GM21825 (cell line): ENCODE data around the gene HS3ST5.
A peak's percentile ranks its signal among the peaks of the same experiment; 100 is the strongest.
"Not testable (repeated sequence)": the region's sequence is repeated elsewhere in the genome, so short reads cannot be mapped to it uniquely, and the experiment has no call there.

Experiments used
- ATAC-seq: cut with Tn5 transposase; IDR thresholded peaks from one replicate; pipeline ENCODE4 v1.9.1; 2021; ENCODE audit warnings: mild to moderate bottlenecking, moderate library complexity; ENCODE audit not compliant: unreplicated experiment

The HS3ST5 gene

DNA sequence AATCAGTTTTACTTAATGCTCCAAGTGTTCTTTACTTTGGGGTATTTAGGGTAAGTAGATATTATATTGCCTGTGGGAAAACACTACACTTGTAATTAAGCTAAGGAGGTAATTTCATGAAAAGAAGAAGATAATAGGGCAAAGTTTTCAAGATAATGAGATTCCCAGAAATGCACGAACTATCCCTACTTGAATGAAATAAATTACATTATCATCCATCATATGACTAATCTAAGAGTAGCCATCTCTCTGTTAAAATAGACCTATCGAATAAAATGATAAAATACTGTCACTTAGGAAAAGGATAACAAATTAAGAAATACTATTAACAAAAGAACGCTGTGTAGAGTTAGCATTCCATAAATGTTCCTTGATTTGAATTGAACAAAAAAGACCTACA lies 236.8 kb downstream of the HS3ST5 start:
- no peak for ATAC-seq

- no peak for ATAC-seq
Observed at GRCh38 chr6:114101255-114101654, 241.6 kb downstream of the HS3ST5 start.

GRCh38 chr6:114100215-114100994 lies 242.4 kb downstream of the HS3ST5 start:
- no peak for ATAC-seq

DNA sequence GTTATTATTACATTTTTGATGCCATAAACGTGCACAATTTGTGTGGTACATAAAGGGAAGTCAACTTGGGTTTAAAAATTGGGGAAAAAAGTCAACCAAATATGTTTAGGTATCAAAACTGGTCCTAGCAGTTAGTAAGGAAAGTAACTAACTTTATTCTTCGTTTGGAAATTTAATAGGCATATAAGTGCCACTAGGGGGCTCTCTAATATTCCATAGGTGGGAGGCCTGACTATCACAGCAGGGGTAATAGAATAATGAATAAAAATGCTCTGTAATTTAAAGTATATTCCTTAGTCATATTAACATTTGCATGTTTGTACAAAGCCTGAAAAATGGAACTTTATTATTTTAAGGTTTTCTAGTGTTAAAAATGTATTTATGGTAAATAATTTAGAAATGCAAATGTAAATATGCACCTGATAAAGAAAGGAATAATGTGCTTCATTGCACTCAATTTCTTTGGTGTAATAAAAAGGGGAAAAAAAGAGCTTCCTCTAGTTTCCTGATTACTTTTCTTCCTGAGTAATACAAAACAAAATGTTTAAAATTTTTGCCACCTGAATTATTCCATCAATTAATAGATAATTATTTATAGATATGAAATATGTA lies 246.2 kb downstream of the HS3ST5 start:
- peak; percentile 58 for ATAC-seq

- no peak for ATAC-seq
Observed at GRCh38 chr6:114092943-114093342, 249.9 kb downstream of the HS3ST5 start.

DNA sequence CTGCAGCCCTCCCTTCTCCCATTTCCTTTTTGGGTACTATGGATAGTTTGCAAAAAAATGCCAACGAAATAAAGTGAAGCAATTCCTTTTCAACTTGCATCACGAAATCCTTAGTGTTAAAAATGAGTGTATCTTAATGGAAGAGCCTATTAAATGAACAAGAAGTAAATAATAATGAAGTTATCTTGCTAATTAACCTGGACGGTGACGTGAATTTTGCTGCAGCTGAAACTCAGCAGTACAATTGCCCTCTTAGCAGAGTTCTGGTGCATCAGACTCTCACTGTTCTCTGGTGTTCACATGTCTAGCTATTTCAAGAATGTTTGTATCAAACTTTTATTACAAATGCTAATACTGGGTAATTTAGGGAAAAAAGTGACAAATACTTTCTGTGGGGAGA lies 252.2 kb downstream of the HS3ST5 start:
- ATAC-seq = no peak

- ATAC-seq = no peak
Observed at GRCh38 chr6:114087496-114087895, 255.3 kb downstream of the HS3ST5 start.

DNA sequence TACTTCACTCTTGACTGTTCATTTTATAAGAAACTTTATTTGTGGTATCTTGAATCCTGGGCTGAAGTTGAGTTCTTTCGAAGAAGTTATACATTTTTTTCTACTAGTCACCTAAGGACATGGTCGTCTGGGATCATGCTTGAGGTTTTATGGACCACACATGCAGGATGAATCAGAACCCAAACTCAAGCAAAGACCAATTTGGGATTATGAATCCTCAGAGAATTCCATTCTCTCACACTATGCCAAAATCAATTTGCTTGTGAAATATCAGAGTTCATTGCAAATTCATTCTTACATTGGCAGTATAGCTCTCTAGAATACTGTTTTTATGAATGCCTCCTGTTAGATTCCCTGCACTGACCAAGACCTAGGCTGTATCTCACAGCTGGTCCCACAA lies 257.6 kb downstream of the HS3ST5 start:
- no peak for ATAC-seq

DNA sequence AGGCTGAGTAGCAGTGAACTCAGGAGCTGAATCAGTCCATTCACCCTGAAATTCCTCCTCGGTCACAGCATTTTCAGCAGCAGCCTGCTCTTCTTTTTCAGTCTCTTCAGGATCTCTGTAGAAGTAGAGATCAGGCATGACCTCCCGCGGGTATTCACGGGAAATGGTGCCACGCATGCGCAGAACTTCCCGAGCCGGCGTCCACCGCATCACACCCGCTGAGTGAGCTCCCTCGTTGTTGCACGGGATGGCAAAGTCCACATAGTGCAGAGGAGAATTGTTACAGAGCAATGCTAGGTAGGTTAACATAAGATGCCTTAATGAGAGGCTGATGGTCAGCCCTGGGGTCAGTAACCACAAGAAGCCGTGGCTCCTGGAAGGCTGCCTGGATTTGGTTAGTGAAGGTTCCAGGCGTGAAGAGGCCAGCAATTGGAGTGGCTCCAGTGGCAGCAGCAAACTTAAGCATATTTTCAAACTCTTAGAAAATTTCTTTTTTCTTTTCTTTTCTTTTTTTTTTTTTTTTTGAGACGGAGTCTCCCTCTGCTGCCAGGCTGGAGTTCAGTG lies 258.4 kb downstream of the HS3ST5 start:
- ATAC-seq = no peak

DNA sequence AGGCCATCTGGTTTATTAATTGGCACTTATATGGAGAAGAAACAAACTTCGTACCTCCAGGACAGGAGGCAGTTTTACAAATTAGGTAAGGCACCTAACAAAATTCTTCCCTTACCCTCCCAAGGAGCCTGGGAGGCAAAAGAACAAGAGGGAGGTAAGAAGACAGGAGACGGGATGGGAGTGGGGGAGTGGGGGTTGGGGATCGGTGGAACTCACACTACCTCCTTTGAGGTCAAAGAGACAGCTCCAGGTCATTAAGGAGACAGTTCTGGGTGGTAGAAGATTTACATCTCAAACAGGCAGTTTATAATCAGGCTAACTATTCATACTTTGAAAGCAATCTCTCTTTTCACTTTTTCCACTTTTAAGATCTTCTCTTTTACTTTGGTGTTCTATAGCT lies 259.6 kb downstream of the HS3ST5 start:
- ATAC-seq = no peak

DNA sequence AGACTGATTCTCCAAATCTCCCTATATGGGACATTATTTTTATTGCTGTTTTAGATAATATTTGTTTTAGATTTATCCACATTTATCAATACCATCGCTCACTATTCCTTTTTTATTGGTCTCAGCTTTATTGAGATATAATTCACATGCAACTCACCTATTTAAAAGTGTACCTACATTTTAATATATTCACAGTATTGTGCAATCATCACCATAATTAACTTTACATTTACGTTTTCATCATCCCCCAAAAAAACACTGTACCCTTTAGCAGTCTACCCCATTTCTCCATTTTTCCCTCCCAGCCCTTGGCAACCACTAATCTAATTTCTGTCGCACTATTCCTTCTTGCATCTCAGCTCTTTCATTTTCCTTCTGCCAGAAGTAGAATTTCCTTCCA lies 261.1 kb downstream of the HS3ST5 start:
- ATAC-seq = no peak

DNA sequence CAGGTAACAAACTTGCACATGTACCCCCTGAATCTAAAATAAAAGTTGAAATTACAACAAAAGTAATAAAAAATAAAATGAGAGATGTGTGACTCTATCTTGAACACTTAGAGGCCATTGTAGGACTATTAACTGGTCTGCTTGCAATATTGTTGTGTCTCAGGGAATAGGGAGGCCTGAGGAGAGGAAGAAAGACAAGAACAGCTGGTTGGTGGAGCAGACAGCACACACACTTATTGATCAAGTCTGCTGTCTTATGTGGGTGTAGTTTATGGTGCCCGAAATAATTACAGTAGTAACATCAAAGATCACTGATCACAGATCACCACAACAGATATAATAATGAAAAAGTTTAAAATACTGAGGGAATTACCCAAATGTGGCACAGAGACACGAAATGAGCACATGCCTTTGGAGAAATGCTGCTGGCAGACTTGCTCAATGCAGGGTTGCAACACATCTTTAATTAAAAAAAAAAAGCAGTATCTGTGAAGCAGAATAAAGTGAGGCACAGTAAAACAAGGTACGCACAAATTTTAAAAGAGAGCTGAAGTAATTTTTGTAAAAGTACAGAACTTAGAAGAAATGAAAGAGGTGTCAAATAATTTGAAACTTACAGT lies 261.8 kb downstream of the HS3ST5 start:
- no peak for ATAC-seq

- ATAC-seq = not testable (repeated sequence)
Observed at GRCh38 chr6:114080410-114080809, 262.4 kb downstream of the HS3ST5 start.

DNA sequence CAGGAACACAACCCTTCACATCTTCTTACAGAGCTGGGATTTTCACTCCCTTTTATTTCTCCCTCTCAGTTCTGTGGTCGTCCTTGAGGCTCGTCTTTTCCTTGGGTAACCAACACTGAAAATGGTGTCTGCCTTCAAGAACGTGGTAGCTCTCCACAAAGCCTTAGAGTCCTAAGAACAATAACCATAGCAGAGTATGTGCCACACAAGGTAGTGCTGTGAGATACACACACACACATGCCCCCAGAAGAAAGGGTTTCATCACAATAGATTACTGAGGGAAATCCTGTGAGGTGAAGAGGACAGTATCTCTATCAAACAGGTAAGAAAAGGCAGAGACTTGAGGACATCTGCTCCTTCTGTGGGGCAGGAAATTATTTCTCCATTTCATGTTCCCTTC lies 267.0 kb downstream of the HS3ST5 start:
- no peak for ATAC-seq

DNA sequence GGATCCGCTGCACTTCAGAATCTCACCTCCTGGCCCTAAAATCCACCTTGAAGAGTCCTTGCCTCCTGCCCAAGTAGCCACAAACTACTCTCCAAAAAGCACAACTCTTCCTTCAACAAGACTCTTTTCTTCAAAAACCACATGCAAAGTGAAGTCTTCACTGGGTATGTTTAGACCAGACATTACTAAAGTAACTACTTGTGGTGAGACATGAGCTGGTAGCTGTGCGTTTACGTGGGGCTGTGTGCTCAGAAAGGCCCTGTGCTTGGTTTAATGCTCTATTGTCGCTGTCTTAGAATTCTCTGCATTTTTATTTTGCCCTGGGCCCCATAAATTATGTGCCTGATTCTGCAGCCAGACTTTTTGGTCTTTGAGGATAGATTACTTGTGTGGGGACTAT lies 267.5 kb downstream of the HS3ST5 start:
- ATAC-seq = no peak

- ATAC-seq = no peak
Observed at GRCh38 chr6:114068771-114069170, 274.1 kb downstream of the HS3ST5 start.

DNA sequence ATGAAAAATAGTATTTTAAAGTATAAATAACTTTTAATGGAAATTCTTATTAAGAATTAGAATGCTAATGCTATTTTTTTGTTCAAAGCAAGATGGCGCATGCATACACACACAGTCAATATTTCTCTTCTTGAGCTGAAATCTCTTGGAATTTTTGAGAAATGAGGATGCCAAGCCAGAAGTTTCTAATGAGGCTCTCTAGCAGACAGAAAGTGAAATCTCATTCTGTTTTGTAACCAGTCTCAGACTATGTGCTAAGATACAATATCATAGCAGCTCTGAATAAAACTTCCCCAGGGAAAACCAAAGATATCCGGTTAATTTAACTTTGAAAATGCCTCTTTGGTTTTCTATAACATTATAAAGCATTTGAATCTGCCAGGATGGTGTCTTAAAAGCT lies 274.7 kb downstream of the HS3ST5 start:
- no peak for ATAC-seq

GRCh38 chr6:114064862-114065261 lies 278.0 kb downstream of the HS3ST5 start:
- ATAC-seq = no peak

GRCh38 chr6:114063956-114064355 lies 278.9 kb downstream of the HS3ST5 start:
- no peak for ATAC-seq

DNA sequence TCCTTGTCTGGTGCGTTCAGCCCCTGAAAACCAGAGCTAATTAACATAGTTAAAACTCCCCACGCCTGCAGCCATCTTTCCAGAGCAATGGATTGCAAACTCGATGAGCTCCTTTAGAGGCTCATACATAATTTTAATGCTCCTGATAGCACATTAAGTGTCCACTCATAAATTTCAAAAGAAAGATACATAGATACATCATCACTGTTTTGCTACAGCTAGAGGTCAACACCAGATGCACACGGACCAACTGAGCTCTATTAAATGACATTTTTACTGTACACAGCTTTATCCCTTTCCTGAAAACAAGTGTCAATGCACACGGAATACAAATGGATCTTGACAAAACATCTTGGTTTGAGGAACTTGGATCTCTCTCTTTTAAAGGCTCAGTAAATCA lies 280.6 kb downstream of the HS3ST5 start:
- no peak for ATAC-seq

GRCh38 chr6:114061741-114062140 lies 281.1 kb downstream of the HS3ST5 start:
- ATAC-seq = no peak

DNA sequence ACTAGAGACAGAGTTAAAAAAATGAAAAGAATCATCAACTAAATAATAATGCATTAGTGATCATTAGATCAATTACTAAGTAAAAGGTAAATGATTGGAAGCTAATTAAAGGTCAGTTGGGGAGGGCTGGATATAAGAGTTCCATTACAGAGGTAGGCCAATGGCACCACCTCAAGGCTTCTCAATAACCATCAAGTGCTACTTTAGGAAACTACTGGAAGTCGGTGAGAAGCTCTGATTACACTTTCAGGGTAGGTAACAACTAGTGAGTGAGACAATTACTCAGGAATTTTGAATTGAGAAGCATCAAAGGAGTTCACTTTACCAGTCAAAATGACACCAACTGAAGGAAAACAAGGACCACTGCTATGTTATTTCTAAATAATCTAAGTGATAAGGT lies 281.7 kb downstream of the HS3ST5 start:
- ATAC-seq = no peak
